ENCODE results near the gene KDF1. TPM values are rescaled to one million over a fixed set of nuclear protein-coding genes. Genes with fewer than 3 reads are reported as not detected.

Gene KDF1
- 10.3 and 11.0 TPM in 2 replicates for total RNA-seq

- TF ChIP-seq CTCF (IDR thresholded peaks at IDR 0.05; ENCODE audit: insufficient read depth, low read length, poor library complexity, severe bottlenecking) = peak; percentile 31
- no peak for DNase-seq (ENCODE audit: low read depth)
- H3K27me3 ChIP-seq (ENCODE audit: control insufficient read depth, insufficient read depth, low read length) = peaks cover 10% of the 10 kb centered on the region
- no peaks in the 10 kb centered on the region for H3K36me3 ChIP-seq (ENCODE audit: control insufficient read depth, insufficient read depth, low read length)
- peak within 1 kb of the TSS; percentile 47 for H3K4me3 ChIP-seq (ENCODE audit: low read depth, low read length)
Observed at GRCh38 chr1:26959722-26960624, at the start of gene KDF1. TSS of gene KDF1 (minus strand) at chr1:26960468. CDS start at chr1:26952380, 8,088 bp downstream.

GRCh38 chr1:27009601-27010197 is 49.4 kb upstream of the KDF1 start:
- no peaks in the 10 kb centered on the region for H3K27me3 ChIP-seq (ENCODE audit: control insufficient read depth, insufficient read depth, low read length)
- no peaks in the 10 kb centered on the region for H3K36me3 ChIP-seq (ENCODE audit: control insufficient read depth, insufficient read depth, low read length)
- TF ChIP-seq CTCF (IDR thresholded peaks at IDR 0.05; ENCODE audit: insufficient read depth, low read length, poor library complexity, severe bottlenecking) = no peak
- no peak overlapping the region for H3K4me3 ChIP-seq (ENCODE audit: low read depth, low read length)
- no peak for DNase-seq (ENCODE audit: low read depth)

- TF ChIP-seq CTCF (IDR thresholded peaks at IDR 0.05; ENCODE audit: insufficient read depth, low read length, poor library complexity, severe bottlenecking) = no peak
- Histone ChIP-seq H3K4me3 (ENCODE audit: low read depth, low read length) (no peak overlapping the region), H3K27me3 (ENCODE audit: control insufficient read depth, insufficient read depth, low read length) (no peaks in the 10 kb centered on the region), H3K36me3 (ENCODE audit: control insufficient read depth, insufficient read depth, low read length) (no peaks in the 10 kb centered on the region)
- DNase-seq (ENCODE audit: low read depth) = no peak
Observed at GRCh38 chr1:27007909-27008582, 47.8 kb upstream of the KDF1 start.

GRCh38 chr1:27006683-27007082 is 46.4 kb upstream of the KDF1 start:
- TF ChIP-seq CTCF (IDR thresholded peaks at IDR 0.05; ENCODE audit: insufficient read depth, low read length, poor library complexity, severe bottlenecking) = no peak
- no peaks in the 10 kb centered on the region for H3K36me3 ChIP-seq (ENCODE audit: control insufficient read depth, insufficient read depth, low read length)
- H3K27me3 ChIP-seq (ENCODE audit: control insufficient read depth, insufficient read depth, low read length) = no peaks in the 10 kb centered on the region
- no peak overlapping the region for H3K4me3 ChIP-seq (ENCODE audit: low read depth, low read length)
- DNase-seq (ENCODE audit: low read depth) = no peak

- no peaks in the 10 kb centered on the region for H3K27me3 ChIP-seq (ENCODE audit: control insufficient read depth, insufficient read depth, low read length)
- no peaks in the 10 kb centered on the region for H3K36me3 ChIP-seq (ENCODE audit: control insufficient read depth, insufficient read depth, low read length)
Observed at GRCh38 chr1:27005648-27006496, 45.6 kb upstream of the KDF1 start.

More at GRCh38 chr1:27005648-27006496, 45.6 kb upstream of the KDF1 start:
- TF ChIP-seq CTCF (IDR thresholded peaks at IDR 0.05; ENCODE audit: insufficient read depth, low read length, poor library complexity, severe bottlenecking) = no peak
- DNase-seq (ENCODE audit: low read depth) = no peak
- H3K4me3 ChIP-seq (ENCODE audit: low read depth, low read length) = no peak overlapping the region

All from kidney epithelial cell (primary cell).